Limb (tissue), 2 donors: ENCODE measurements around the gene MCM3.

Experiments
- DNase-seq, 2 donors: peaks; one replicate each; pipeline ENCODE4 v3.0.0-alpha.2; 2016; ENCODE audit errors: extremely low spot score in 2 of 2

MCM3 gene

GRCh38 chr6:52251113-52251512 is 33.4 kb downstream of the MCM3 start:
- no peak for DNase-seq

GRCh38 chr6:52249078-52249477 is 35.5 kb downstream of the MCM3 start:
- DNase-seq = no peak

GRCh38 chr6:52245425-52245824 is 39.1 kb downstream of the MCM3 start:
- no peak for DNase-seq

GRCh38 chr6:52244400-52244799 is 40.1 kb downstream of the MCM3 start, which contains the start of gene IL17F:
TSS of gene IL17F (minus strand) at chr6:52244500. CDS start at chr6:52244429, 71 bp downstream.
- DNase-seq = no peak

- DNase-seq = no peak
Observed at GRCh38 chr6:52243282-52243893, 41.2 kb downstream of the MCM3 start.

GRCh38 chr6:52241819-52242218 is 42.7 kb downstream of the MCM3 start:
- DNase-seq = no peak

- DNase-seq = peak; percentile 37 to 48
Observed at GRCh38 chr6:52233975-52234823, 50.3 kb downstream of the MCM3 start.

GRCh38 chr6:52233005-52233404 is 51.5 kb downstream of the MCM3 start:
- DNase-seq = no peak

GRCh38 chr6:52231406-52232127 is 53.0 kb downstream of the MCM3 start:
- DNase-seq = no peak

- no peak for DNase-seq
Observed at GRCh38 chr6:52230685-52231084, 53.9 kb downstream of the MCM3 start.

GRCh38 chr6:52227495-52227894 is 57.0 kb downstream of the MCM3 start:
- no peak for DNase-seq

GRCh38 chr6:52221302-52221701 is 63.2 kb downstream of the MCM3 start:
- DNase-seq = no peak

- no peak for DNase-seq
Observed at GRCh38 chr6:52217761-52218160, 66.8 kb downstream of the MCM3 start.

- DNase-seq = no peak
Observed at GRCh38 chr6:52216932-52217575, 67.5 kb downstream of the MCM3 start.

GRCh38 chr6:52215787-52216186 is 68.8 kb downstream of the MCM3 start:
- DNase-seq = no peak
